Uterus (tissue), 4 donors: Measurements from ENCODE around the gene HSPB9. TPM values are rescaled to one million over a fixed set of nuclear protein-coding genes. Genes with fewer than 3 reads are reported as not detected.

Experiments used
- DNase-seq, 2 donors: peaks; one replicate each; pipeline ENCODE4 v3.0.0-alpha.2; 2019 to 2020
- H3K27ac ChIP-seq, 2 donors: fragments of 200-600 bp; sonication (generic); 1 replicate in 1 of 2; 2 replicates in 1 of 2; pipeline ENCODE4 v1.5.1; 2016 to 2018
- H3K27me3 ChIP-seq, 2 donors: fragments of 200-600 bp; sonication (generic); one replicate each; pipeline ENCODE4 v1.5.1; 2018 to 2019; ENCODE audit warnings: control low read depth in 1 of 2
- H3K36me3 ChIP-seq, 2 donors: fragments of 200-600 bp; sonication (generic); one replicate each; pipeline ENCODE4 v1.5.1; 2019; ENCODE audit warnings: control low read depth in 1 of 2
- H3K4me1 ChIP-seq, 2 donors: fragments of 200-600 bp; sonication (generic); one replicate each; pipeline ENCODE4 v1.5.1; 2018 to 2019; ENCODE audit warnings: control low read depth in 1 of 2
- H3K4me3 ChIP-seq, 2 donors: fragments of 200-600 bp; sonication (generic); 1 replicate in 1 of 2; 2 replicates in 1 of 2; pipeline ENCODE4 v1.5.1; 2018 to 2019; ENCODE audit warnings: mild to moderate bottlenecking in 1 of 2
- H3K9me3 ChIP-seq, 2 donors: fragments of 200-600 bp; sonication (generic); one replicate each; pipeline ENCODE4 v1.5.1; 2019; ENCODE audit warnings: control low read depth in 1 of 2
- CTCF ChIP-seq, 4 experiments: fragments of 200-600 bp in 2 of 4; fragments of 450-650 bp in 2 of 4; sonication (generic) in 2 of 4; IDR thresholded peaks; one replicate each; pipeline ENCODE4 v1.5.1; 2016 to 2019; ENCODE audit warnings: antibody characterized with exemption in 4 of 4, mild to moderate bottlenecking in 2 of 4, moderate library complexity in 1 of 4
- POLR2A ChIP-seq, 2 donors: fragments of 450-650 bp; IDR thresholded peaks; one replicate each; pipeline ENCODE4 v1.6.1; 2016; ENCODE audit warnings: antibody characterized with exemption in 2 of 2, mild to moderate bottlenecking in 1 of 2, moderate library complexity in 1 of 2
- intact Hi-C: fragments of 100-400 bp; cut with DNase I; formaldehyde crosslinking; loops from one replicate; pipeline ENCODE4 v1.15.1; 2023; ENCODE audit warnings: low total_unique reads
- total RNA-seq, 4 donors: library from RNA; depleted of rRNA in 3 of 4; stranded (reverse); fragments of >200 nt in 3 of 4; gene quantifications; one replicate each; pipeline versions ENCODE4 v1.1.0 to v1.2.4, GENCODE V29; 2014 to 2023
- donor health status: DM: yes; HTN: yes; CAD: no.

Gene HSPB9
- total RNA-seq, 4 donors from 2014 or later, result 0.28 TPM; not detected in 3

DNA sequence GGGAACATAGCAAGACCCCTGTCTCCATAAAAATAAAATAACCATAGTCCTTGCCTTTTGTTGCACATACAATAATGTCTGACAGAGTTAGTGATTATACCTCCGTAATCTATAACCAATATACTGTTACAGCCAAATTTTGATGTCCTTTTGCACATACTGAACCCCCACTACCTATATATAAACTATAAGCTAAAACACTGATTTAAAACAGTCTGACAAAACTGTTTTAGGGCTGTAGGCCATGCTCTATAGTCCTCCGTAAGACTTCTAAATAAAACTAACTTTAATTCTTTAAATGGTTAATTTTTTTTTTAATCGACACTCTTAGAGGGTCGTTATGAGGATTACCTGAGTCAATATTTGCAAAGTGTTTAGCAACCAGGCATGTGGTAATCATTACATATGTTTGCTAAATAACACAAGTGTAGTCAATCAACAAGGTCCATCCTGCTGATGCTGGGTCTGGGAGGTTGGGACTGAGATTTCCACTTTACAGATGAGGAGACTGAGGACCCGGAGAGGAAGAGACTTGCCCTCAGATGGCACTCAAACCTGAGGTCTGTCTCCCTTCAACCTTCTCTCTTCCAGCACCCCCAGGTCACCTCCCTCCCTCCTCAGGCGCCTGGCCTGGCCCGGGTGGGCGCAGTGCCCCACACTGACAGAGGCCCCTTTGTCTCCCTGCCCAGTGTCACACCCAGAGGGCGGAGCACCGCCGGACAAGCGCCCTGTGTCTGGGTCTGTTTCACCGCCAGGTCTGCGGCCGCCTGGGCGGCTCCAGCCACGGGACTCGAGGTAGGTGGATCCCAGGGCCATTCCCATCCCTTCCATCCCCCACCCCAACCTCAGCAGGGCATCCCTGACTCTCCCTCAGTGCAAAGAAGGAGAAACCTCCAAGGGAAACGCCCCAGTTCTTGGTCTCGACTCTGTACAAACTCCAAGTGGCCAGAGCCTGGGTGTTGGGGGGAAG, 34.6 kb upstream of the HSPB9 start:
- intact Hi-C loops, result no loop called here
- H3K4me1 ChIP-seq, result no peaks in the 10 kb centered on the region
- no peaks in the 10 kb centered on the region for H3K9me3 ChIP-seq
- no peak overlapping the region for H3K4me3 ChIP-seq
- H3K27me3 ChIP-seq, result no peaks in the 10 kb centered on the region
- H3K36me3 ChIP-seq, result no peaks in the 10 kb centered on the region
- no peak for TF ChIP-seq POLR2A (IDR thresholded peaks at IDR 0.05)
- TF ChIP-seq CTCF (IDR thresholded peaks at IDR 0.05), result no peak
- no peak for DNase-seq
- H3K27ac ChIP-seq, result no peak overlapping the region

GRCh38 chr17:42088736-42089135, 33.9 kb upstream of the HSPB9 start:
- no peak for DNase-seq
- intact Hi-C loops, result no loop called here
- Histone ChIP-seq H3K4me1 (no peaks in the 10 kb centered on the region), H3K36me3 (no peaks in the 10 kb centered on the region), H3K27me3 (no peaks in the 10 kb centered on the region), H3K9me3 (no peaks in the 10 kb centered on the region), H3K4me3 (no peak overlapping the region), H3K27ac (no peak overlapping the region)
- TF ChIP-seq POLR2A (IDR thresholded peaks at IDR 0.05) (no peak), CTCF (IDR thresholded peaks at IDR 0.05) (no peak)

GRCh38 chr17:42090964-42091790, 31.4 kb upstream of the HSPB9 start:
- DNase-seq, result no peak
- H3K27ac ChIP-seq, result no peak overlapping the region
- no peaks in the 10 kb centered on the region for H3K36me3 ChIP-seq
- H3K4me1 ChIP-seq, result no peaks in the 10 kb centered on the region
- no peaks in the 10 kb centered on the region for H3K9me3 ChIP-seq
- intact Hi-C loops, result no loop called here
- no peak overlapping the region for H3K4me3 ChIP-seq
- H3K27me3 ChIP-seq, result no peaks in the 10 kb centered on the region
- TF ChIP-seq POLR2A (IDR thresholded peaks at IDR 0.05) (no peak), CTCF (IDR thresholded peaks at IDR 0.05) (no peak)

DNA sequence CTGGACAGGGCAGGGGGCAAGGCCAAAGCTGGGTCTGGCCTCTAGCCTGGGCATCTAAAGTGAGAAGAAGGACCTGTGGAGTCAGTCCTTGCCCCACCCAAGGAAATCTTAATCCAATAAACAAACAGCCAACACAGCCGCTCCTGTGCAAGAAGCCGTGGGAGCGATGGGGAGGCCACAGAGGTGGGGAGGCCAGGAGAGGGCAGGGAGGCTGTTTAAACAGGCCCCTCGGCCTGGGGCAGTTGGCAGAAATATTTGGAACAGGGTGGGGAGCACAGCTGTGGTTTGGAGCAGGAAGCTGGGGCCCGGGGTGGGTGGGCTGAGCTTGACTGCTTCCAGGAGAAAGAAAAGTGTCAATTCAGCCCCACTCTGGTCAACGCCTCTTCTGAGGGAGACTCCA, 29.7 kb upstream of the HSPB9 start:
- Histone ChIP-seq H3K9me3 (no peaks in the 10 kb centered on the region), H3K4me1 (peaks cover 0 to 3% of the 10 kb centered on the region in 2 donors), H3K4me3 (no peak overlapping the region), H3K27me3 (peaks cover 0 to 12% of the 10 kb centered on the region in 2 donors), H3K36me3 (no peaks in the 10 kb centered on the region), H3K27ac (no peak overlapping the region)
- DNase-seq, result no peak
- TF ChIP-seq POLR2A (IDR thresholded peaks at IDR 0.05), result no peak
- TF ChIP-seq CTCF (IDR thresholded peaks at IDR 0.05), result no peak
- intact Hi-C loops, result no loop called here
